ENCODE results near the gene TPST1.

The TPST1 gene

GRCh38 chr7:66202441-66202840, 2.7 kb upstream of the TPST1 start:
- no peak for TF ChIP-seq CTCF (IDR thresholded peaks at IDR 0.05; ENCODE audit: control insufficient read depth, extremely low read depth, insufficient read depth)
- DNase-seq (ENCODE audit: low read depth): no peak
- H3K4me3 ChIP-seq (ENCODE audit: low read depth, low read length): no peak overlapping the region

GRCh38 chr7:66205741-66206090, 582 bp downstream of the TPST1 start:
- no peak for TF ChIP-seq CTCF (IDR thresholded peaks at IDR 0.05; ENCODE audit: control insufficient read depth, extremely low read depth, insufficient read depth)
- no peak for DNase-seq (ENCODE audit: low read depth)
- H3K4me3 ChIP-seq (ENCODE audit: low read depth, low read length): peak overlapping the region; percentile 82

- no peak for DNase-seq (ENCODE audit: low read depth)
- TF ChIP-seq CTCF (IDR thresholded peaks at IDR 0.05; ENCODE audit: control insufficient read depth, extremely low read depth, insufficient read depth): no peak
- H3K4me3 ChIP-seq (ENCODE audit: low read depth, low read length): peak overlapping the region; percentile 82
Observed at GRCh38 chr7:66206119-66206933, 1.2 kb downstream of the TPST1 start.

- H3K4me3 ChIP-seq (ENCODE audit: low read depth, low read length): no peak overlapping the region
- no peak for TF ChIP-seq CTCF (IDR thresholded peaks at IDR 0.05; ENCODE audit: control insufficient read depth, extremely low read depth, insufficient read depth)
- DNase-seq (ENCODE audit: low read depth): no peak
Observed at GRCh38 chr7:66206934-66207240, 1.8 kb downstream of the TPST1 start.

- H3K4me3 ChIP-seq (ENCODE audit: low read depth, low read length): no peak overlapping the region
- DNase-seq (ENCODE audit: low read depth): no peak
- no peak for TF ChIP-seq CTCF (IDR thresholded peaks at IDR 0.05; ENCODE audit: control insufficient read depth, extremely low read depth, insufficient read depth)
Observed at GRCh38 chr7:66207540-66207939, 2.4 kb downstream of the TPST1 start.

- no peak for DNase-seq (ENCODE audit: low read depth)
- no peak for TF ChIP-seq CTCF (IDR thresholded peaks at IDR 0.05; ENCODE audit: control insufficient read depth, extremely low read depth, insufficient read depth)
- no peak overlapping the region for H3K4me3 ChIP-seq (ENCODE audit: low read depth, low read length)
Observed at GRCh38 chr7:66211429-66211828, 6.3 kb downstream of the TPST1 start.

- TF ChIP-seq CTCF (IDR thresholded peaks at IDR 0.05; ENCODE audit: control insufficient read depth, extremely low read depth, insufficient read depth): no peak
- H3K4me3 ChIP-seq (ENCODE audit: low read depth, low read length): no peak overlapping the region
- no peak for DNase-seq (ENCODE audit: low read depth)
Observed at GRCh38 chr7:66213637-66214036, 8.5 kb downstream of the TPST1 start.
